ENCODE measurements around the gene UPF1. TPM values are rescaled to one million over a fixed set of nuclear protein-coding genes. Genes with fewer than 3 reads are reported as not detected.

Gene UPF1
- total and polyA plus RNA-seq, 5 donors: 31.4 to 40.0 (median 35.8) TPM

DNA sequence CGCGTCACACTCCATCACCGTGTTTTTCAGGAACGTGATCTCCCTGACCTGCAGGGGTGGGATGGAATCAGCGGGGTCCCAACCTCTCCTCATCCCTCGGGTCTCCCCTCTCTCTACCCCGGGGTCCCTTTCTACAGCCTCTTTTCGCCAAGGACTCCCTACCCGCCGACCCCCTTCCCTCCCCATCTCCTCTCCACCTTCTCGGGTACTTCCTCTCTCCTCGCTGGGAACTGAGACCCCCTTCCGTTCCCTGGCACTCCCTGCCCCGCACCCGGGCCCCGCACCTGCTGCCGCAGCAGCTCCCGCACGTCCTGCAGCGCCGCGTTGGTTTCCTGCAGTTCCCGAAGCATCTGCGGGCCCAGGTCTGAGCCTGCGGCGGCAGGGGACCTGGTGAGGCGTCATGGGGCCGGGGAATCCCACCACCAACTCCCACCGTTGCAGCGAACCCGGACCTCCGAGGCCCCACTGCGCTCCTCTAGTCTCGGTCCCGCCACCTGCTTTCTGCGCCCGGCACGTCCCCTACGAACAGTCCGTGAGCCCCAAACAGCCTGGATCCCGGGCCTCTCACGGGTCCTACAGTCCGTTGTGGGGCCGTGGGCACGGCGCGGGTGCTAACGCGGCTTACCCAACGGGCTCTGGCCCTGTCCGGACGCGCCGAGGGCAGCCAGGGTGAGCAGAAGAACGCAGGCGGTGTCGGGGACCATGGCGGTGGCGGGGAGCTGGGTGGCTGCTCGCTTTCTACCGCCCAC is 41.0 kb upstream of the UPF1 start, which contains the start of gene COMP:
TSS of gene COMP (minus strand) at position 740 of the 749 bp plus-strand sequence. CDS start at position 704, 36 bp downstream.
- WGBS: 3% methylated on average over 61 of the region's 61 CpGs
- ATAC-seq: no peak
- H3K9me3 ChIP-seq (ENCODE audit: control insufficient read depth, low read length): no peaks in the 10 kb centered on the region
- DNase-seq: peak in 2 of 3 donors; percentile 42 to 56
- H3K4me1 ChIP-seq (ENCODE audit: control insufficient read depth, insufficient read depth, low read length): peaks cover 2% of the 10 kb centered on the region
- no peak within 1 kb of the TSS for H3K27ac ChIP-seq (ENCODE audit: low read length)
- H3K27me3 ChIP-seq (ENCODE audit: control insufficient read depth, insufficient read depth): no peaks in the 10 kb centered on the region
- intact Hi-C loops (cut with DNase I): no loop called here
- peak within 1 kb of the TSS; percentile 37 for H3K4me3 ChIP-seq (ENCODE audit: low read length)

DNA sequence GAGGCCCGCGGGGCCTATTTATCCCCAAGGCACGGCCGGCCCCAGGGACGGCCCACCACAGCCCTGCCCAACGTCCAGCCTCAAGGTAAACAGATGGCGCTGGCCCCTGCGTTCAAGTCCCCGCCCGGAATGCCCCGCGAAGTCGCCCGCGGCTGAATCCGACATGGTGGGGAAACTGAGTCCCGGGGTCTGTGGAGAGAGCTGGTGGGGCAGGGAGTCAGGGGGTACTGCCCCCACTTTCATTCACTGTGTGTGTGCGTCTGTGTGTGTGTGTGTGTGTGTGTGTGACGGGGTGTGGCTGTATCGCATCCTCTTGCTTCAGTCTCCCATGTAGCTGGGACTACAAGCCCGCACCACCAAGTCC is 40.5 kb upstream of the UPF1 start:
- ATAC-seq (no peak), DNase-seq (no peak)
- Histone ChIP-seq H3K9me3 (ENCODE audit: control insufficient read depth, low read length) (no peaks in the 10 kb centered on the region), H3K4me1 (ENCODE audit: control insufficient read depth, insufficient read depth, low read length) (peaks cover 2% of the 10 kb centered on the region), H3K27me3 (ENCODE audit: control insufficient read depth, insufficient read depth) (no peaks in the 10 kb centered on the region), H3K4me3 (ENCODE audit: low read length) (no peak overlapping the region), H3K27ac (ENCODE audit: low read length) (no peak overlapping the region)
- intact Hi-C loops (cut with DNase I): no loop called here
- WGBS: 18% methylated on average over 21 of the region's 21 CpGs

DNA sequence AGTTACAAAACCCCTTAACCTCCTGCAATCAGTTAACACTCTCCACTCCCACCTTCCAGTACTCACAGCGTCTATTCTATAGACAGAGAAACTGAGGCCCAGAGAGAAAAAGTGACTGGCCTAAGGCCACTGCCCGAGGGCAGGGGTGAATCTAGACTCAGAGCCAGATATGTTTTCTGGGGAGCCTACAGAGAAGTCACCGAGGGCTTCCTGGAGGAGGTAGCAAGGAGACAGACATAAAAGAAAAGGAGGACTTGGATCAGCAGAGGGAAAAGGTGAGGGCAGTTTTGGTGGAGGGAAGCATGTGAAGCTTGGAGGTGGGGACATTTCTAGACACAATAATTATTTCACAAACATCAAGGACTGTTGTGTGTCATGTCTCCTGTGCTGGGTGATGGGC is 39.1 kb upstream of the UPF1 start:
- 82% methylated on average over 3 of the region's 3 CpGs for WGBS

DNA sequence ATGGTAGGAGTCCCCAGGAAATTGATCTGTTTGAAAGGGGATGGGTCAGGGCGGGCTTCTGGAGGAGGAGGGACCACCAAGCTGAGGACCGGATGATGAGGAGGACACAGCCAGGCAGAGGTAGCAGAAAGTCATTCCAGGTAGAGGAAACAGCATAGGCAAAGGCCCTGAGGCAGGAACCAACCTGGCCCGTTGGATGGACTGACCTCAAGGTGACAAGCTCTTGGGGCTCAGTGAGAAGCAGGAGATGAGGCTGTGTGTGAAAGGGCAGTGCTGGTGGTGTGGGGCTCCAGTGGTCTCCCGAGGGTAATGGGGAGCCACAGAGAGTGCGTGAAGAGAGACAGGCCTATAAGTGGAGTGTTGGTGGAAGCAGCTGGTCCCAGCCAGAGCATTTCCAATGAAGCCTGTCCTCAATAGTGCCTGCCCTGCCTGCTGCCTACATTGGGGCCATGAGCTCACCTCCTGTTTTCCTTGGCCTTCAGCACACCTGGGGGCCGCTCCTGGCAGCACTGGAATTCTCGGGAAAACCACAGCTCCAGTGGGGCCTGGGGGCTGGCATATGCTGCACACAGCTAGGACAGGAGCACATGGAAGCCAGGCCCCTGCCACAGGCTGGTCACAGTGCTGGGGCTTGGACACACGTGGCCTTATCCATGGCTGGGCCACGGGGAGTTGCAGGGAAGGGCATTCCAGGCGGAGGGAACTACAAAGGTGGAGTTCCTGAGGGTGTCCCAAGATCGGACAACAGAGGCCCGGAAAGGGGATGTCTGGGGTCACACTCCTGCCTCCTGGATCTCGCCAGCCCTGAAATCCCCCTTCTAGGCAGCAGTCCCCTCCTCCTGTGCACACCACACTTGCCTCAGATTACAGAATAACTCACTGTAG is 38.4 kb upstream of the UPF1 start:
- Histone ChIP-seq H3K9me3 (ENCODE audit: control insufficient read depth, low read length) (no peaks in the 10 kb centered on the region), H3K4me3 (ENCODE audit: low read length) (no peak overlapping the region), H3K4me1 (ENCODE audit: control insufficient read depth, insufficient read depth, low read length) (peaks cover 2% of the 10 kb centered on the region), H3K27ac (ENCODE audit: low read length) (no peak overlapping the region), H3K27me3 (ENCODE audit: control insufficient read depth, insufficient read depth) (no peaks in the 10 kb centered on the region)
- DNase-seq (peak in 1 of 3 donors; percentile 28), ATAC-seq (no peak)
- intact Hi-C loops (cut with DNase I): no loop called here
- WGBS: 71% methylated on average over 13 of the region's 13 CpGs

More for the DNA sequence above, 39.1 kb upstream of the UPF1 start:
- H3K27ac ChIP-seq (ENCODE audit: low read length): no peak overlapping the region
- intact Hi-C loops (cut with DNase I): no loop called here
- no peaks in the 10 kb centered on the region for H3K9me3 ChIP-seq (ENCODE audit: control insufficient read depth, low read length)
- H3K4me1 ChIP-seq (ENCODE audit: control insufficient read depth, insufficient read depth, low read length): peaks cover 2% of the 10 kb centered on the region
- no peak for ATAC-seq
- H3K27me3 ChIP-seq (ENCODE audit: control insufficient read depth, insufficient read depth): no peaks in the 10 kb centered on the region
- H3K4me3 ChIP-seq (ENCODE audit: low read length): no peak overlapping the region
- peak in 1 of 3 donors; percentile 6 for DNase-seq

- Histone ChIP-seq H3K27ac (ENCODE audit: low read length) (no peak overlapping the region), H3K27me3 (ENCODE audit: control insufficient read depth, insufficient read depth) (no peaks in the 10 kb centered on the region), H3K4me3 (ENCODE audit: low read length) (no peak overlapping the region), H3K4me1 (ENCODE audit: control insufficient read depth, insufficient read depth, low read length) (peaks cover 2% of the 10 kb centered on the region), H3K9me3 (ENCODE audit: control insufficient read depth, low read length) (no peaks in the 10 kb centered on the region)
- 74% methylated on average over 5 of the region's 5 CpGs for WGBS
- intact Hi-C loops (cut with DNase I): no loop called here
- ATAC-seq (no peak), DNase-seq (peak in 1 of 3 donors; percentile 9)
Measured at GRCh38 chr19:18794029-18794313, 37.8 kb upstream of the UPF1 start.

DNA sequence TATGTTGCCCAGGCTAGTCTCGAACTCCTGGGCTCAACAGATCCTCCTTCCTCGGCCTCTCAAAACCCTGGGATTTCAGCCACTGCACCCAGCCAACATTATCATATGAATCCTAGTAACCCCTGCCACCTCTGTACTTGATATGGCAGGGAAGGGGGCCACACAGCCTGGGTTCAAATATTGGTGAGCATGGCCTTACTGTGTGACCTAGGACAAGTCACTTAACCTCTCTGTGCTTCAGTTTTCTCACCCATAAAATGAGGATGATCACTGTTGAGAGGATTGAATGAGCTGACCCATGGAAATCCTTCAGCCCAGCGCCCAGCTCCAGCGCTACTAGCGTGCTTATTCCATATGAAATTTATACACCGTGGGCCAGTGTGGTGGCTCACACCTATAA is 37.1 kb upstream of the UPF1 start:
- no peak overlapping the region for H3K4me3 ChIP-seq (ENCODE audit: low read length)
- H3K27me3 ChIP-seq (ENCODE audit: control insufficient read depth, insufficient read depth): no peaks in the 10 kb centered on the region
- 95% methylated on average over 6 of the region's 6 CpGs for WGBS
- H3K4me1 ChIP-seq (ENCODE audit: control insufficient read depth, insufficient read depth, low read length): peaks cover 2% of the 10 kb centered on the region
- ATAC-seq (no peak), DNase-seq (no peak)
- intact Hi-C loops (cut with DNase I): no loop called here
- H3K9me3 ChIP-seq (ENCODE audit: control insufficient read depth, low read length): no peaks in the 10 kb centered on the region
- no peak overlapping the region for H3K27ac ChIP-seq (ENCODE audit: low read length)

DNA sequence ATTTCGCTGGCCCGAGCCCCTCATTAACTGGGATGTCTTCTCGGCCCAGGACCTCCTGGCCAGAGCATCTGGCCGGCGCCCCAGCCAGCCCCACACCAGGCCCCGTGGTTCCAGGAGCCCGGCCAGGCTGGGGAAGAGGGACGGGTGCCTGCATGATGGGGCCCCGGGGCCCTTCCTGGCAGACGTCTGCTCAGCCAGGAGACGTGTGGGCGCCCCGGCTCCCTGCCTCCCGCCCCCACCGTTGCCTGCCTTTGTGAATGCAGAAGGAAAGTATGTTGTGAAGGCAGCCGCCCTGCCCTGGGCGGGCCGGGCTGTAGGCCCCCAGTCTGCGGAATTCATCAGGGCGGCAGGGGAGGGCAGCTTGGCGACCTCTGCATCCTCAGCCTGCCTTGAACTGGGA is 36.2 kb upstream of the UPF1 start:
- Histone ChIP-seq H3K27ac (ENCODE audit: low read length) (no peak overlapping the region), H3K27me3 (ENCODE audit: control insufficient read depth, insufficient read depth) (no peaks in the 10 kb centered on the region), H3K9me3 (ENCODE audit: control insufficient read depth, low read length) (no peaks in the 10 kb centered on the region), H3K4me1 (ENCODE audit: control insufficient read depth, insufficient read depth, low read length) (peaks cover 2% of the 10 kb centered on the region), H3K4me3 (ENCODE audit: low read length) (no peak overlapping the region)
- 9% methylated on average over 21 of the region's 21 CpGs for WGBS
- intact Hi-C loops (cut with DNase I): no loop called here
- peak; percentile 45 to 57 for ATAC-seq
- peak; percentile 55 to 81 (median 81) for DNase-seq

GRCh38 chr19:18796239-18796638 is 35.5 kb upstream of the UPF1 start:
- no peaks in the 10 kb centered on the region for H3K4me1 ChIP-seq (ENCODE audit: control insufficient read depth, insufficient read depth, low read length)
- DNase-seq (no peak), ATAC-seq (no peak)
- no peaks in the 10 kb centered on the region for H3K9me3 ChIP-seq (ENCODE audit: control insufficient read depth, low read length)
- no peak overlapping the region for H3K4me3 ChIP-seq (ENCODE audit: low read length)
- no peak overlapping the region for H3K27ac ChIP-seq (ENCODE audit: low read length)
- WGBS: 72% methylated on average over 2 of the region's 2 CpGs
- intact Hi-C loops (cut with DNase I): no loop called here
- H3K27me3 ChIP-seq (ENCODE audit: control insufficient read depth, insufficient read depth): no peaks in the 10 kb centered on the region

- WGBS: 52% methylated on average over 22 of the region's 22 CpGs
- DNase-seq (no peak), ATAC-seq (no peak)
- no peaks in the 10 kb centered on the region for H3K4me1 ChIP-seq (ENCODE audit: control insufficient read depth, insufficient read depth, low read length)
- no peak overlapping the region for H3K27ac ChIP-seq (ENCODE audit: low read length)
- intact Hi-C loops (cut with DNase I): no loop called here
- no peaks in the 10 kb centered on the region for H3K9me3 ChIP-seq (ENCODE audit: control insufficient read depth, low read length)
- H3K4me3 ChIP-seq (ENCODE audit: low read length): no peak overlapping the region
- no peaks in the 10 kb centered on the region for H3K27me3 ChIP-seq (ENCODE audit: control insufficient read depth, insufficient read depth)
Measured at GRCh38 chr19:18798384-18799352, 33.1 kb upstream of the UPF1 start.

DNA sequence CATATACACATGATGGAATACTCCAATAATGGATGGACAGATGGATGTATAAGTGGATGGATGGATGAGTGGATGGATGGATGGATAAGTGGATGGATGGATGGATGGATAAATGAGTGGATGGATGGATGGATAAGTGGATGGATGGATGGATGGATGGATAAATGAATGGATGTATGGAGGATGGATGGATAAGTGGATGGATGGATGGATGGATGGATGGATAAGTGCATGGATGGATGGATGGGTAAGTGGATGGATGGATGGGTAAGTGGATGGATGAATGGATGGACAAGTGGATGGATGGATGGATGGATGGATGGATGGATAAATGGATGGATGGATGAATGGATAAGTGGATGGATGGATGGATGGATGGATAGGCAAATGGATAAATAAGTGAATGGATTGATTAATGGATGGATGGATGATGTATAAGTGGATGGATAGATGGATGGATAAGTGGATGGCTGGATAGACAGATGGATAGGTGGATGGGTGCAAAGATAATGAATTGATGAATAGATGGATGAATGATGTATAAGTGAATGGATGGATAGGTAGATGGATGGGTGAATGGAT is 32.3 kb upstream of the UPF1 start:
- no peak for ATAC-seq
- H3K4me1 ChIP-seq (ENCODE audit: control insufficient read depth, insufficient read depth, low read length): no peaks in the 10 kb centered on the region
- no peaks in the 10 kb centered on the region for H3K27me3 ChIP-seq (ENCODE audit: control insufficient read depth, insufficient read depth)

More for the DNA sequence above, 32.3 kb upstream of the UPF1 start:
- H3K4me3 ChIP-seq (ENCODE audit: low read length): no peak overlapping the region
- intact Hi-C loops (cut with DNase I): no loop called here
- H3K27ac ChIP-seq (ENCODE audit: low read length): no peak overlapping the region
- H3K9me3 ChIP-seq (ENCODE audit: control insufficient read depth, low read length): no peaks in the 10 kb centered on the region
- DNase-seq: no peak
